H9 (cell line): ENCODE measurements around the gene BTBD19. TPM values are rescaled to one million over a fixed set of nuclear protein-coding genes. Genes with fewer than 3 reads are reported as not detected.

ENCODE experiments used
- DNase-seq: peaks from one replicate; pipeline ENCODE4 v3.0.0-alpha.2; 2017
- H2AFZ ChIP-seq: one replicate; pipeline ENCODE4 v1.6.1; 2013; ENCODE audit warnings: mild to moderate bottlenecking, low read length, control low read depth, moderate library complexity
- H2AK5ac ChIP-seq: 2 replicates; pipeline ENCODE4 v1.6.1; 2013; ENCODE audit warnings: low read length, control low read depth, mixed read lengths; ENCODE audit not compliant: insufficient read length
- H2BK120ac ChIP-seq: one replicate; pipeline ENCODE4 v1.6.1; 2013; ENCODE audit warnings: low read depth, mild to moderate bottlenecking, low read length, control low read depth, inconsistent platforms; ENCODE audit not compliant: poor library complexity, severe bottlenecking
- H2BK12ac ChIP-seq: 2 replicates; pipeline ENCODE4 v1.6.1; 2013; ENCODE audit warnings: low read length, control low read depth, mixed read lengths, low read depth; ENCODE audit not compliant: insufficient read length
- H2BK15ac ChIP-seq: 2 replicates; pipeline ENCODE4 v1.6.1; 2013; ENCODE audit warnings: low read depth, low read length, control low read depth
- H2BK20ac ChIP-seq: one replicate; pipeline ENCODE4 v1.6.1; 2013; ENCODE audit warnings: low read depth, mild to moderate bottlenecking, low read length, control low read depth, inconsistent platforms; ENCODE audit not compliant: poor library complexity, severe bottlenecking
- H2BK5ac ChIP-seq: 2 replicates; pipeline ENCODE4 v1.6.1; 2013; ENCODE audit warnings: low read length, control low read depth, mixed read lengths; ENCODE audit not compliant: insufficient read length
- H3K14ac ChIP-seq: 2 replicates; pipeline ENCODE4 v1.6.1; 2013; ENCODE audit warnings: low read length, control low read depth; ENCODE audit not compliant: insufficient read depth
- H3K18ac ChIP-seq: 2 replicates; pipeline ENCODE4 v1.6.1; 2013; ENCODE audit warnings: low read depth, mild to moderate bottlenecking, mixed read lengths, low read length, control low read depth; ENCODE audit not compliant: insufficient read length
- H3K23ac ChIP-seq: 2 replicates; pipeline ENCODE4 v1.6.1; 2013; ENCODE audit warnings: low read length, control low read depth, mixed read lengths, low read depth; ENCODE audit not compliant: insufficient read length
- H3K23me2 ChIP-seq: 2 replicates; pipeline ENCODE4 v1.6.1; 2013; ENCODE audit warnings: low read depth, mild to moderate bottlenecking, mixed read lengths, low read length, control low read depth; ENCODE audit not compliant: insufficient read length, poor library complexity, severe bottlenecking
- H3K27ac ChIP-seq: 2 replicates; pipeline ENCODE4 v1.5.1; 2013; ENCODE audit warnings: low read length, control low read depth, mixed read lengths, low read depth; ENCODE audit not compliant: insufficient read length
- H3K27me3 ChIP-seq: 2 replicates; pipeline ENCODE4 v1.6.1; 2013; ENCODE audit warnings: low read length, control low read depth, inconsistent platforms; ENCODE audit not compliant: insufficient read depth
- H3K4ac ChIP-seq: 2 replicates; pipeline ENCODE4 v1.6.1; 2013; ENCODE audit warnings: low read depth, mild to moderate bottlenecking, control low read depth, inconsistent platforms, low read length, moderate library complexity
- H3K4me1 ChIP-seq: 2 replicates; pipeline ENCODE4 v1.6.1; 2013; ENCODE audit warnings: low read length, control low read depth, inconsistent platforms; ENCODE audit not compliant: insufficient read depth
- H3K4me2 ChIP-seq: 2 replicates; pipeline ENCODE4 v1.6.1; 2013; ENCODE audit warnings: low read length, control low read depth, mixed read lengths; ENCODE audit not compliant: insufficient read length, insufficient read depth
- H3K56ac ChIP-seq: 2 replicates; pipeline ENCODE4 v1.6.1; 2013; ENCODE audit warnings: low read depth, mild to moderate bottlenecking, mixed read lengths, low read length, control low read depth; ENCODE audit not compliant: insufficient read length
- H3K79me1 ChIP-seq: 2 replicates; pipeline ENCODE4 v1.6.1; 2013; ENCODE audit warnings: low read depth, mild to moderate bottlenecking, moderate library complexity, low read length, control low read depth, inconsistent platforms; ENCODE audit not compliant: insufficient read depth, poor library complexity, severe bottlenecking
- H3K79me2 ChIP-seq: 2 replicates; pipeline ENCODE4 v1.6.1; 2013; ENCODE audit warnings: low read length, control low read depth, inconsistent platforms; ENCODE audit not compliant: insufficient read depth
- H3K9ac ChIP-seq: 2 replicates; pipeline ENCODE4 v1.6.1; 2013; ENCODE audit warnings: low read length, control low read depth, mixed read lengths; ENCODE audit not compliant: insufficient read length; ENCODE audit errors: extremely low read depth
- H3K9me3 ChIP-seq: one replicate; pipeline ENCODE4 v1.6.1; 2013; ENCODE audit warnings: low read depth, low read length, inconsistent platforms; ENCODE audit not compliant: control insufficient read depth
- H3T11ph ChIP-seq: one replicate; pipeline ENCODE4 v1.6.1; 2013; ENCODE audit warnings: mild to moderate bottlenecking, low read length, control low read depth, inconsistent platforms
- H4K20me1 ChIP-seq: one replicate; pipeline ENCODE4 v1.6.1; 2013; ENCODE audit not compliant: control insufficient read depth, insufficient read length, insufficient read depth
- H4K5ac ChIP-seq: 2 replicates; pipeline ENCODE4 v1.6.1; 2013; ENCODE audit warnings: low read depth, mild to moderate bottlenecking, mixed read lengths, low read length, control low read depth; ENCODE audit not compliant: insufficient read length
- H4K8ac ChIP-seq: replicated peaks from 2 replicates; pipeline ENCODE4 v1.6.1; 2013; ENCODE audit warnings: low read length, control low read depth, mixed read lengths, low read depth; ENCODE audit not compliant: insufficient read length
- H4K91ac ChIP-seq: 2 replicates; pipeline ENCODE4 v1.6.1; 2013; ENCODE audit warnings: low read depth, mild to moderate bottlenecking, moderate library complexity, mixed read lengths, low read length, control low read depth; ENCODE audit not compliant: insufficient read length
- H3K27ac Mint-ChIP-seq, 3 experiments: 2 replicates in 2 of 3; 3 replicates in 1 of 3; pipeline ENCODE4 v1.8.0; 2020 to 2021; ENCODE audit warnings: mixed read lengths in 3 of 3, mild to moderate bottlenecking in 1 of 3, moderate library complexity in 1 of 3
- H3K27me3 Mint-ChIP-seq: 2 replicates; pipeline ENCODE4 v1.8.0; 2021; ENCODE audit warnings: low read depth, mild to moderate bottlenecking, moderate library complexity, mixed read lengths
- H3K36me3 Mint-ChIP-seq, 3 experiments: 2 replicates in 2 of 3; 3 replicates in 1 of 3; pipeline ENCODE4 v1.8.0; 2020 to 2021; ENCODE audit warnings: low read depth in 3 of 3, mixed read lengths in 3 of 3; ENCODE audit not compliant: insufficient read depth in 1 of 3
- H3K4me1 Mint-ChIP-seq, 2 experiments: 2 replicates each; pipeline ENCODE4 v1.8.0; 2020; ENCODE audit warnings: mixed read lengths in 2 of 2
- H3K4me3 Mint-ChIP-seq, 2 experiments: 2 replicates in 1 of 2; 3 replicates in 1 of 2; pipeline ENCODE4 v1.8.0; 2020 to 2021; ENCODE audit warnings: mild to moderate bottlenecking in 2 of 2, mixed read lengths in 2 of 2, moderate library complexity in 1 of 2
- H3K9me3 Mint-ChIP-seq, 2 experiments: 2 replicates in 1 of 2; 3 replicates in 1 of 2; pipeline ENCODE4 v1.8.0; 2020; ENCODE audit warnings: mild to moderate bottlenecking in 2 of 2, mixed read lengths in 2 of 2, moderate library complexity in 1 of 2
- WGBS: extraction: QIAGEN DNeasy Blood & Tissue Kit; methylation state at CpG from one replicate; pipeline ENCODE4 v1.1.7; 2013; ENCODE audit warnings: missing lambda C conversion rate, low lambda C conversion rate, mixed read lengths; ENCODE audit not compliant: insufficient read length; ENCODE audit errors: extremely low coverage; 5-methylcytosine and 5-hydroxymethylcytosine counted together
- total RNA-seq: library from RNA; stranded (reverse); gene quantifications from 2 replicates; pipeline ENCODE4 v1.2.1, GENCODE V29; 2021
- TF ChIP-seq, protein P1 (sequence below): fragments of 200-600 bp; sonication (generic); conservative IDR thresholded peaks from 3 replicates; pipeline ENCODE4 v1.8.0; 2021; ENCODE audit warnings: antibody characterized with exemption, mild to moderate bottlenecking

BTBD19 gene
- total RNA-seq, 1 experiment from 2014 or later = 1.9 TPM

DNA sequence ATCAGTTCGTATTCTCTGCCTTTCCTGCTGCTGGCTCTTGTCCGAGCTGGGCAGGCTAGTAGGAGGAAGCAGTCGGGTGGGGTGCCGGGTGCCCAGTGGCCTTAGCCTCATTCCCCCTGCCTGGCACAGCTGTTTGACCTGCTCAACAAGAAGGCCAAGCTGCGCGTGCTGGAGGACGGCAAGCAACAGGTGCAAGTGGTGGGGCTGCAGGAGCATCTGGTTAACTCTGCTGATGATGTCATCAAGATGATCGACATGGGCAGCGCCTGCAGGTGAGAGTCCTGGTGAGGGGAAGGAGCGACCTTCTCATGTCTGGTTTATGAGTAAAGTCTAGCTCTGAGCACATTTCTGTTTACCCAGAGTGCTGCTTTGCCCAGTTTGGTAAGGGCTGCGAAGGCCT lies 49.2 kb upstream of the BTBD19 start:
- no peak overlapping the region for H2BK120ac ChIP-seq
- TF ChIP-seq, protein P1, sequence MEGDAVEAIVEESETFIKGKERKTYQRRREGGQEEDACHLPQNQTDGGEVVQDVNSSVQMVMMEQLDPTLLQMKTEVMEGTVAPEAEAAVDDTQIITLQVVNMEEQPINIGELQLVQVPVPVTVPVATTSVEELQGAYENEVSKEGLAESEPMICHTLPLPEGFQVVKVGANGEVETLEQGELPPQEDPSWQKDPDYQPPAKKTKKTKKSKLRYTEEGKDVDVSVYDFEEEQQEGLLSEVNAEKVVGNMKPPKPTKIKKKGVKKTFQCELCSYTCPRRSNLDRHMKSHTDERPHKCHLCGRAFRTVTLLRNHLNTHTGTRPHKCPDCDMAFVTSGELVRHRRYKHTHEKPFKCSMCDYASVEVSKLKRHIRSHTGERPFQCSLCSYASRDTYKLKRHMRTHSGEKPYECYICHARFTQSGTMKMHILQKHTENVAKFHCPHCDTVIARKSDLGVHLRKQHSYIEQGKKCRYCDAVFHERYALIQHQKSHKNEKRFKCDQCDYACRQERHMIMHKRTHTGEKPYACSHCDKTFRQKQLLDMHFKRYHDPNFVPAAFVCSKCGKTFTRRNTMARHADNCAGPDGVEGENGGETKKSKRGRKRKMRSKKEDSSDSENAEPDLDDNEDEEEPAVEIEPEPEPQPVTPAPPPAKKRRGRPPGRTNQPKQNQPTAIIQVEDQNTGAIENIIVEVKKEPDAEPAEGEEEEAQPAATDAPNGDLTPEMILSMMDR = no peak
- no peak overlapping the region for H3K27ac ChIP-seq
- no peaks in the 10 kb centered on the region for H3K79me1 ChIP-seq
- H3K56ac ChIP-seq = no peak overlapping the region
- no peaks in the 10 kb centered on the region for H3K23me2 ChIP-seq
- H3K4me2 ChIP-seq = no peak overlapping the region
- no peak overlapping the region for H3K18ac ChIP-seq
- no peak overlapping the region for H2BK5ac ChIP-seq
- no peaks in the 10 kb centered on the region for H4K20me1 ChIP-seq
- no peak overlapping the region for H4K8ac ChIP-seq
- Mint-ChIP-seq H3K9me3 (no peaks in the 10 kb centered on the region; a peak in 1 of 5 replicates), H3K4me3 (no peak overlapping the region), H3K36me3 (peaks cover 66 to 94% (median 92%) of the 10 kb centered on the region in 3 experiments), H3K27me3 (no peaks in the 10 kb centered on the region), H3K27ac (no peak overlapping the region; a peak in 1 of 7 replicates), H3K4me1 (no peaks in the 10 kb centered on the region)
- H3K14ac ChIP-seq = no peak overlapping the region
- no peak overlapping the region for H4K5ac ChIP-seq
- no peak overlapping the region for H2AFZ ChIP-seq
- no peak overlapping the region for H2BK15ac ChIP-seq
- no peak overlapping the region for H2BK12ac ChIP-seq
- H3K23ac ChIP-seq = no peak overlapping the region
- H2AK5ac ChIP-seq = no peak overlapping the region
- H2BK20ac ChIP-seq = no peak overlapping the region
- H3K4ac ChIP-seq = no peak overlapping the region
- no peaks in the 10 kb centered on the region for H3K9me3 ChIP-seq
- H3K9ac ChIP-seq = no peak overlapping the region
- no peaks in the 10 kb centered on the region for H3K4me1 ChIP-seq
- no peak for DNase-seq
- H3K79me2 ChIP-seq = no peaks in the 10 kb centered on the region
- H3T11ph ChIP-seq = no peak overlapping the region
- no peak overlapping the region for H4K91ac ChIP-seq
- no CpG with 5 or more reads among the region's 11 CpGs for WGBS
- H3K27me3 ChIP-seq = no peaks in the 10 kb centered on the region
